ENCODE data around the gene PLXDC1.
A peak's percentile ranks its signal among the peaks of the same experiment; 100 is the strongest.

PLXDC1 gene

GRCh38 chr17:39069114-39069756 lies 82.2 kb downstream of the PLXDC1 start:
- ChIA-PET CTCF (interaction anchor here (1.0 to 1.9 kb wide), 7 partner anchors 9 to 105 kb away, joined by 3 to 5 read pairs (median 4); no protein-coding TSS in a partner anchor), POLR2A (no interaction called here)
- DNase-seq (ENCODE audit: extremely low spot score): peak; percentile 78
- TF ChIP-seq CTCF (IDR thresholded peaks at IDR 0.05; ENCODE audit: control extremely low read depth, extremely low read depth, low read depth, missing control alignments): peak; percentile 72

DNA sequence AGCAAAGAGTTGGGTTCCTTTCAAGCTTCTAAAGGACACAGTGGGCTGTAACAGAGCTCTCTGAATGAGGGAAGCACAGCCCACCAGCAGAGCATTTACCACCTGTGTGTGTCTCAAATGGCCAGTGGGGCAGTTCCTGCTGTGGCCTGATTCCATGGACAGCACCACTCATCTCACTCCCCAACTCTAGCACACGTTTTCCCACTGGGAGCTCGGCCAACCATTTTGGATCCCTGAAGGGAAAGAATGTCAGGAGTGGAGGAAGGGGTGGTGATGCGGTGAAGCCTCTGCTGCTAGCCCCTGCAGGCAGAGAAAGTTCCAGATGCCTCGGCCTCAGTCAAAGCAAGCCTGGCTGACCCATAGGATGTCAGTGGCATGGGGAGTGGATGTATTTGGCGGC lies 86.6 kb downstream of the PLXDC1 start:
- no peak for TF ChIP-seq CTCF (IDR thresholded peaks at IDR 0.05; ENCODE audit: control extremely low read depth, extremely low read depth, low read depth, missing control alignments)
- ChIA-PET CTCF (interaction anchor here (1.1 to 2.1 kb wide), 3 partner anchors 12 to 27 kb away, joined by 3 to 5 read pairs (median 3); no protein-coding TSS in a partner anchor), POLR2A (no interaction called here)
- no peak for DNase-seq (ENCODE audit: extremely low spot score)

DNA sequence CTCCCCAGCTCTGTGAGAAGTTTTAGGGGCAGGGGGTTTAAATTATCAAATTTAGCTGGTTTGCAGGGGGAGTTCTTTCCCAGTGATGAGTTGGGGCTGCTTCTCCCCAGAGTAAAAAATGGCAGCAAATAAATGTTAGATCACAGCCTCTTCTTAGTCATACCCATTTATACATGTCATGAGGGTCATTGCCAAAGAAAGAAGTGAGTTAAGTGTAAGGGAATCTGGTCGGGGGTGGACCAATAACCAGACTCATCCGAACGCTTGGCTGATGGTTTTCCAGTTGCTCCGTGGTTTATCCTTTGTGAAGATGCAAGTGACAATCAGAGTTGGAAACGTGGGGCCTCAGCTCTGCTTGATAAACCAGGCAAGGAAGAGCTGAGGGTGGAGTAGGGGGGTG lies 87.1 kb downstream of the PLXDC1 start:
- CTCF ChIA-PET: interaction anchor here (1.1 to 2.9 kb wide), 4 partner anchors 16 to 89 kb away, joined by 3 to 8 read pairs (median 4); no protein-coding TSS in a partner anchor
- no peak for TF ChIP-seq CTCF (IDR thresholded peaks at IDR 0.05; ENCODE audit: control extremely low read depth, extremely low read depth, low read depth, missing control alignments)
- no peak for DNase-seq (ENCODE audit: extremely low spot score)
- POLR2A ChIA-PET: interaction anchor here (0.5 kb wide), 1 partner anchor 88 kb away, joined by 3 read pairs; no protein-coding TSS in a partner anchor

DNA sequence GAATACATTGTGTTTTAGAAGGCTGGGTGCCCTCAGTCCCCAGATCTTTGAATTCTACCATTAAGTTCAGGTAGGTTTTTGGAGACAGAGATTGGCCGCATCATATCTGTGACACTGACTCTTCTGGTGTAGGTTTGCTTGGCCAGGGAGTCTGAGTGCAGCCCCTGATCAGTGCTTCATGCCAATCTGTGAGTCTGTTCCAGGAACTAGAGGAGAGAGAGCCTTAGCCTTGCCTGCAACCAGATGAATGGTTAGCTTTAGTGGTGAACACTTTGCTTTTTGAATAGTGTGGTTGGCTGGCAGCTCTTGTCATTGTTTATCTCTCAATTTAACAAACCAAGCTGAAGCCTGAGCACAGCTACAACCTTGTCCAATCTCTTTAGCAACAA lies 87.8 kb downstream of the PLXDC1 start:
- CTCF ChIA-PET: interaction anchor here (1.6 to 2.9 kb wide), 3 partner anchors 17 to 90 kb away, joined by 3 to 8 read pairs (median 5); no protein-coding TSS in a partner anchor

GRCh38 chr17:39062846-39063680 lies 88.4 kb downstream of the PLXDC1 start:
- DNase-seq (ENCODE audit: extremely low spot score): no peak
- CTCF ChIA-PET: interaction anchor here (1.2 to 2.9 kb wide), 4 partner anchors 8 to 90 kb away, joined by 3 to 8 read pairs (median 6); no protein-coding TSS in a partner anchor
- POLR2A ChIA-PET: no interaction called here

More for the DNA sequence above, 87.8 kb downstream of the PLXDC1 start:
- POLR2A ChIA-PET: no interaction called here
- no peak for DNase-seq (ENCODE audit: extremely low spot score)
- no peak for TF ChIP-seq CTCF (IDR thresholded peaks at IDR 0.05; ENCODE audit: control extremely low read depth, extremely low read depth, low read depth, missing control alignments)

More at GRCh38 chr17:39062846-39063680, 88.4 kb downstream of the PLXDC1 start:
- no peak for TF ChIP-seq CTCF (IDR thresholded peaks at IDR 0.05; ENCODE audit: control extremely low read depth, extremely low read depth, low read depth, missing control alignments)

Data from GM10248 (cell line).